A673 (cell line): ENCODE data around the gene RAE1. TPM values are rescaled to one million over a fixed set of nuclear protein-coding genes. Genes with fewer than 3 reads are reported as not detected.

Experiments
- BruUV-seq: library from RNA; stranded (reverse); fragments of 400-500 nt; replicated peaks from 2 replicates; lab custom pipeline; 2021; lab: Mats Ljungman, UMichigan
- CTCF ChIA-PET: fragments of 300-600 bp; sonication (Branson Sonifier 250); formaldehyde crosslinking; loops from one replicate; lab custom pipeline; 2022; ENCODE audit warnings: antibody characterized with exemption; lab: Charles Lee
- POLR2A ChIA-PET: fragments of 300-600 bp; sonication (Branson Sonifier 250); formaldehyde crosslinking; loops from one replicate; lab custom pipeline; 2022; ENCODE audit warnings: antibody characterized with exemption; ENCODE audit not compliant: low non-redundant PET; lab: Charles Lee
- DNase-seq: peaks from one replicate; pipeline ENCODE4 v3.0.0-alpha.2; 2015; ENCODE audit warnings: low spot score
- H3K27ac ChIP-seq: fragments of 200-600 bp; sonication (generic); 2 replicates; pipeline ENCODE4 v1.5.1; 2016; ENCODE audit warnings: mixed run types, low read depth, mild to moderate bottlenecking, mixed read lengths, antibody characterized with exemption, low read length; ENCODE audit not compliant: poor library complexity, severe bottlenecking
- H3K27me3 ChIP-seq: fragments of 200-600 bp; sonication (generic); replicated peaks from 2 replicates; pipeline ENCODE4 v1.6.1; 2017; ENCODE audit warnings: mixed run types, low read depth, mild to moderate bottlenecking, mixed read lengths, antibody characterized with exemption, low read length; ENCODE audit not compliant: insufficient read depth, poor library complexity
- H3K36me3 ChIP-seq: fragments of 200-600 bp; sonication (generic); 2 replicates; pipeline ENCODE4 v1.6.1; 2016; ENCODE audit warnings: mixed run types, mild to moderate bottlenecking, mixed read lengths, antibody characterized with exemption, low read length; ENCODE audit not compliant: insufficient read depth, poor library complexity, severe bottlenecking
- H3K4me1 ChIP-seq: fragments of 200-600 bp; sonication (generic); 2 replicates; pipeline ENCODE4 v1.6.1; 2017; ENCODE audit warnings: mixed run types, mild to moderate bottlenecking, mixed read lengths, antibody characterized with exemption, low read length; ENCODE audit not compliant: insufficient read depth, poor library complexity, severe bottlenecking
- H3K4me3 ChIP-seq: fragments of 200-600 bp; sonication (generic); 2 replicates; pipeline ENCODE4 v1.5.1; 2016; ENCODE audit warnings: low read depth, mixed run types, mild to moderate bottlenecking, mixed read lengths, low read length; ENCODE audit not compliant: poor library complexity, severe bottlenecking
- H3K9me3 ChIP-seq: fragments of 200-600 bp; sonication (generic); 2 replicates; pipeline ENCODE4 v1.6.1; 2016; ENCODE audit warnings: mixed run types, low read depth, mild to moderate bottlenecking, mixed read lengths, antibody characterized with exemption, low read length; ENCODE audit not compliant: poor library complexity, severe bottlenecking
- CTCF ChIP-seq: fragments of 300-800, 200-600 bp; sonication (generic); conservative IDR thresholded peaks from 2 replicates; pipeline ENCODE4 v1.5.1; 2017; ENCODE audit warnings: low read depth, mild to moderate bottlenecking, antibody characterized with exemption, low read length, moderate library complexity, mixed read lengths
- EZH2 ChIP-seq: fragments of 200-600 bp; sonication (generic); IDR thresholded peaks from 2 replicates; pipeline ENCODE4 v1.6.1; 2017; ENCODE audit warnings: borderline replicate concordance, low read depth, mild to moderate bottlenecking, mixed read lengths, antibody characterized with exemption, low read length; ENCODE audit not compliant: poor library complexity, severe bottlenecking
- intact Hi-C: fragments of 100-400 bp; cut with micrococcal nuclease; formaldehyde crosslinking; loops from one replicate; pipeline ENCODE4 v1.10.0; 2022; ENCODE audit not compliant: unreplicated experiment
- total RNA-seq: library from RNA; stranded (reverse); gene quantifications from 2 replicates; pipeline ENCODE4 v1.2.3, GENCODE V29; 2021

Gene RAE1
- total RNA-seq, 1 experiment from 2014 or later: 70.9 TPM

- intact Hi-C loops: no loop called here
- peaks cover 66% of the 10 kb centered on the region for H3K27me3 ChIP-seq
- CTCF ChIA-PET: no interaction called here
- no peak overlapping the region for H3K27ac ChIP-seq
- no peaks in the 10 kb centered on the region for H3K4me1 ChIP-seq
- POLR2A ChIA-PET: no interaction called here
- no peaks in the 10 kb centered on the region for H3K9me3 ChIP-seq
- DNase-seq: no peak
- BruUV-seq: no TSS peak
- TF ChIP-seq EZH2: no peak
- no peak for TF ChIP-seq CTCF
- no peak overlapping the region for H3K4me3 ChIP-seq
- no peaks in the 10 kb centered on the region for H3K36me3 ChIP-seq
Observed at GRCh38 chr20:57313230-57313629, 37.8 kb upstream of the RAE1 start.

GRCh38 chr20:57313951-57314350 lies 37.1 kb upstream of the RAE1 start:
- no peak for DNase-seq
- H3K36me3 ChIP-seq: no peaks in the 10 kb centered on the region
- BruUV-seq: no TSS peak
- H3K4me3 ChIP-seq: no peak overlapping the region
- CTCF ChIA-PET: no interaction called here
- H3K4me1 ChIP-seq: no peaks in the 10 kb centered on the region
- no peaks in the 10 kb centered on the region for H3K9me3 ChIP-seq
- peaks cover 61% of the 10 kb centered on the region for H3K27me3 ChIP-seq
- TF ChIP-seq EZH2: no peak
- no peak for TF ChIP-seq CTCF
- no peak overlapping the region for H3K27ac ChIP-seq
- POLR2A ChIA-PET: no interaction called here
- intact Hi-C loops: no loop called here

GRCh38 chr20:57315083-57315975 lies 35.7 kb upstream of the RAE1 start:
- CTCF ChIA-PET: no interaction called here
- Histone ChIP-seq H3K9me3 (no peaks in the 10 kb centered on the region), H3K4me3 (no peak overlapping the region), H3K4me1 (no peaks in the 10 kb centered on the region), H3K27ac (no peak overlapping the region), H3K27me3 (peaks cover 49% of the 10 kb centered on the region), H3K36me3 (no peaks in the 10 kb centered on the region)
- POLR2A ChIA-PET: no interaction called here
- DNase-seq: no peak
- TF ChIP-seq EZH2: no peak
- no peak for TF ChIP-seq CTCF
- BruUV-seq: no TSS peak
- intact Hi-C loops: no loop called here
